Subcutaneous abdominal adipose tissue (tissue), 5 donors: ENCODE results near the gene PRELP.

Source experiments
- H3K27ac ChIP-seq: one replicate; pipeline ENCODE4 v1.7.0; 2013; ENCODE audit warnings: low read depth, mild to moderate bottlenecking, inconsistent platforms, low read length, moderate library complexity
- H3K27me3 ChIP-seq, 5 donors: one replicate each; pipeline ENCODE4 v1.7.0; 2013; ENCODE audit warnings: low read length in 5 of 5, inconsistent platforms in 1 of 5; ENCODE audit not compliant: control insufficient read depth in 5 of 5, insufficient read depth in 4 of 5
- H3K36me3 ChIP-seq, 5 donors: one replicate each; pipeline ENCODE4 v1.7.0; 2013; ENCODE audit warnings: low read length in 5 of 5; ENCODE audit not compliant: control insufficient read depth in 5 of 5, insufficient read depth in 5 of 5
- H3K4me1 ChIP-seq, 5 donors: one replicate each; pipeline ENCODE4 v1.7.0; 2013; ENCODE audit warnings: low read length in 5 of 5, mild to moderate bottlenecking in 3 of 5, moderate library complexity in 1 of 5; ENCODE audit not compliant: control insufficient read depth in 5 of 5, insufficient read depth in 5 of 5
- H3K4me3 ChIP-seq, 5 donors: one replicate each; pipeline ENCODE4 v1.7.0; 2013; ENCODE audit warnings: low read length in 5 of 5, low read depth in 1 of 5
- H3K9ac ChIP-seq, 5 donors: one replicate each; pipeline ENCODE4 v1.7.0; 2013; ENCODE audit warnings: low read length in 5 of 5, mild to moderate bottlenecking in 4 of 5, moderate library complexity in 3 of 5
- H3K9me3 ChIP-seq, 5 donors: one replicate each; pipeline ENCODE4 v1.7.0; 2013; ENCODE audit warnings: low read length in 5 of 5; ENCODE audit not compliant: control insufficient read depth in 5 of 5
- donor health status: healthy.
- donor health status: healthy.
- donor health status: healthy.
- donor health status: healthy.
- donor health status: healthy.

Gene PRELP

DNA sequence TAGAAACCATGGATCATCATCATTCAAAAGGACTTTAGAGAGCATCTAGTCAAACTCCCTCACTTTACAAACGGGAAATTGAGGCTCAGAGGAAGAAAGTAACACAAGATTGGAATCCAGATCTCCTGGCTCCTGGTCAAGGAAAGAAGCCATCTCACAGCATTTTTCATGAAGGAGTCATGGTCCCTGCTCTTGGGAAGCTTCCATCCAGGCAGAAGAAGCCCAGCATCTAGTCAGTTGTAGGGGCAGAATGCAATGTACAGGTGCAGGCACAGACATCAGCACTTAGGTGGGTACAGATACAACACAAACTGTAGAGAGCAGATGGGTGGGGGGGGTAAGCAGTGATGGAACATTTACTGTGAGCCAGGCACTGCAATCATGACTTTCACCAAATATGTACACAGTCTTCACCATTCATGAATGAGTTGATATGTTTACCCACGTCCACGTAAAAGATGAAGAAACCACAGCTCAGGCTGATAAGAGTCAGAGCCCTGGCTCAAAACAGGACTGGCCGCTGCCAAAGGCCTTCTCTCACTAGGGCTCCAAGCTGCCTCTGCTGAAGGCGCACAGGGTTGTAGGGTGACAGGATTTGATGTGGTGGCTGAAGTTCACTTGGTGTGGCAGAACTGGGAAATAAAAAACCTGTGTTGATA, 62.3 kb downstream of the PRELP start:
- Histone ChIP-seq H3K27me3 (no peaks in the 10 kb centered on the region), H3K27ac (peak overlapping the region; percentile 54), H3K9me3 (no peaks in the 10 kb centered on the region), H3K4me1 (peaks cover 0 to 33% (median 26%) of the 10 kb centered on the region in 5 donors), H3K4me3 (no peak overlapping the region), H3K9ac (no peak overlapping the region), H3K36me3 (no peaks in the 10 kb centered on the region)

- H3K4me1 ChIP-seq, result peaks cover 0 to 33% (median 26%) of the 10 kb centered on the region in 5 donors
- peak overlapping the region; percentile 23 for H3K27ac ChIP-seq
- H3K9me3 ChIP-seq, result no peaks in the 10 kb centered on the region
- no peaks in the 10 kb centered on the region for H3K27me3 ChIP-seq
- H3K36me3 ChIP-seq, result no peaks in the 10 kb centered on the region
- no peak overlapping the region for H3K4me3 ChIP-seq
- no peak overlapping the region for H3K9ac ChIP-seq
Measured at GRCh38 chr1:203538726-203539125, 63.1 kb downstream of the PRELP start.

DNA sequence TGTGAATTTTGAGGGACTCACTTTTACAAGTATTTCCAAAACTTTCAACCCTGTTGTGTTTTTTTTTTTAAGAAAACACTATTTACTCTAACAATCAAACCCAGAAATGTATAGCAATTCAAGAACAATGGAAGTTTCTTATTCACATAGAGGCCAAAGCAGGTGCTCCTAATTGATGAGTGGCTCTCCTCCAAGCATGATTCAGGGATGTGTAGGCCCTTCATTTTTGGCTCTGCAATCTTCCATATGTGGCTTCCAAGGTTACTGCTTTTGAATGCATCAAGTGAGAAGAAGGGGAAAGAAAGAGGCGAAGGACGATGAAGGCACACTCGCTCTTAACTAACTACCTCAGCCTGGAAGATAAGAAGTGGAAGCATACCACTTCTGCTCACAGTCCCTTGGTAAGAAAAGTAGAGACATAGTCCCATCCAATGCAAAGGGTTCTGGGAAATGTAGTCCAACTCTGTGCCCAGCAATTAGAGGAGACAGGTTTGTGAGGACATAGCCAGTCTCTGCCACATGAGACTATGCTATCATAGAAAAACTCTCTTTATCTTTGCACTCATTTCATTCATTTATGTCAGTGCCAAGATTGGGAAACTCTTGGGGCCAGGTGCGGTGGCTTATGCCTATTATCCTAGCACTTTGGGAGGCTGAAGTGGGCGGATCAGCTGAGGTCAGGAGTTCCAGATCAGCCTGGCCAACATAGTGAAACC, 64.4 kb downstream of the PRELP start:
- no peaks in the 10 kb centered on the region for H3K36me3 ChIP-seq
- no peak overlapping the region for H3K4me3 ChIP-seq
- H3K27me3 ChIP-seq, result no peaks in the 10 kb centered on the region
- H3K9me3 ChIP-seq, result no peaks in the 10 kb centered on the region
- no peak overlapping the region for H3K27ac ChIP-seq
- H3K9ac ChIP-seq, result no peak overlapping the region
- peaks cover 0 to 29% (median 26%) of the 10 kb centered on the region in 5 donors for H3K4me1 ChIP-seq
